HG03354 (cell line): ENCODE results near the gene BHMT2.

ENCODE experiments used
- ATAC-seq: cut with Tn5 transposase; IDR thresholded peaks from one replicate; pipeline ENCODE4 v1.9.1; 2021; ENCODE audit warnings: mild to moderate bottlenecking; ENCODE audit not compliant: unreplicated experiment, poor library complexity, severe bottlenecking

The BHMT2 gene

GRCh38 chr5:79056847-79057246, 12.7 kb upstream of the BHMT2 start:
- no peak for ATAC-seq

DNA sequence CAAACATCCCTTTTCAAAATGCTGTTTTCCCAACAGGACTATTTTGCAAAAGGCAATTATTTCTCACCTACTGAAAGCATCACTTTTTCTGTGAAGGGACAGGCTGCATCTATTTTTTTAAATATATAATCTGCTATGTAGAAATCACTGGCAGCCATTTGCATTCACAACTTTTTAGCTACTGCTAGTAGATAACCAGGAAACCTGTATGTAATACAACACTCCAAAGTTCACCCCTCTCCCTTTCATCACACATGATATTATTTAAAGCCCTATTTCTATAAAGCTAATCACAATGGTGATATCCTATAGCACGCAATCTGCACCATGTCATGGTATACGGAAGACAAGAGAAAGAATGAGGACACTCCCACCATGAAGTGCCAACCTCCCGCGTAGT, 9.9 kb upstream of the BHMT2 start:
- ATAC-seq: no peak

DNA sequence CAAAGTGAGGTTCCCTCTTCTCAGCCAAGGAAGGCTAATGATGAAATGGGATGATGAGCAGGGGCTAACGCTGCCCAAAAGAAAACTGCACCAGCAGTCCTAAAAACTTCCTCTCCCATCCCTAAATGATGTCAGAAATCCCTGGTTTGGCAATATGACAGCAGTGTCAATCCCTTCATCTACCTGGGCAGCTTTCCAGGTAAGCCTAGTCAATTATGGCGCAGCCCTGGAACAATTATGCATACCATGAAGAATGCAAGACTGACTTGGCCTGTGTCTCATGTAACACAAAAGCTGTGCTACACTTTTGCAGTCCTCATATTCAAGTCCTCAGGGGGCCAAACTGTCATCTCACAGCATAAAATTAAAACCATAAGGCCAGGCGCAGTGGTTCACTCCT, 7.1 kb upstream of the BHMT2 start:
- ATAC-seq: no peak

GRCh38 chr5:79070350-79070667, 742 bp downstream of the BHMT2 start:
- no peak for ATAC-seq

GRCh38 chr5:79074641-79075040, 5.1 kb downstream of the BHMT2 start:
- ATAC-seq: no peak

GRCh38 chr5:79075646-79076426, 6.3 kb downstream of the BHMT2 start:
- no peak for ATAC-seq

DNA sequence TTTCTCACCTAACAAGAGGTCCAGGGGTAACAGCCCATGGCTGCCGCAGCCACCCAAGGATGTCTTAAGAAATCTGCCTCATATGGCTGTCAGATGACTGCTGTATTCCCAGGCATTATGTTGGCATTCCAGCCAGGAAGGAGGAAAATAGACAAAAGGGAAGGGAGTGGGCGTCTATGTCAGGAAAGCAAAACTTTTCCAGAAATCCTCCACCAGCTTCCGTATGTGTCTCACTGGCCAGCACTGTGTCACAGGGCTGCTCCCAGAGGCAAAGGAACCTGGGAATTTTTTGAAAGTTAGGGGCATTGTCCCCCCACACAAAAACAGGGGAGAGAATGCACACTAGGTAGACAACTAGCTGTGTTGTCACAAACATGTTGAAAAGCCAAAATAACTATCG, 7.3 kb downstream of the BHMT2 start:
- no peak for ATAC-seq

GRCh38 chr5:79077680-79078365, 8.3 kb downstream of the BHMT2 start:
- no peak for ATAC-seq

- no peak for ATAC-seq
These were observed 11.2 kb downstream of the BHMT2 start for GRCh38 chr5:79080804-79081203.

GRCh38 chr5:79081779-79082178, 12.2 kb downstream of the BHMT2 start:
- no peak for ATAC-seq

GRCh38 chr5:79086116-79086515, 16.5 kb downstream of the BHMT2 start:
- ATAC-seq: no peak

GRCh38 chr5:79088507-79088906, 18.9 kb downstream of the BHMT2 start:
- no peak for ATAC-seq

- ATAC-seq: no peak
These were observed 21.5 kb downstream of the BHMT2 start for GRCh38 chr5:79091064-79091463.

DNA sequence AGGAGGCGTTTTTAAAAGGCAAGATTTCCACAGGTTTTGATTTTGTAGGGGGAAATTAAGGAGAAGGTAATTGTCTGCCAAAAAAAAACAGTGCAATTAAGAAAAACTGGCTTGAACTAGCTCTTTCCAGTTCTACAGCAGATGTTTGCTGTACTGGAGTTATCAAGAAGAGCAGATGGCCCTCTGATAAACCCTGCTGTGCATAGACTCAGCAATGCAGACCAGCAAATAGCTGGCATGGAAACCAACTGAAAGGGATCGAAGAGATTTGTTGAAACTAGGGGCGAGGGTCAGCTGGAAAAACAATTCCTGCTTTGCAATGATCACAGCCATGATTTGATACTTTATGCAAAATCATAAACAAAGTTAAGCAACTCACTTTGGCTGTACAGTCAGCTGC, 24.2 kb downstream of the BHMT2 start:
- ATAC-seq: no peak

DNA sequence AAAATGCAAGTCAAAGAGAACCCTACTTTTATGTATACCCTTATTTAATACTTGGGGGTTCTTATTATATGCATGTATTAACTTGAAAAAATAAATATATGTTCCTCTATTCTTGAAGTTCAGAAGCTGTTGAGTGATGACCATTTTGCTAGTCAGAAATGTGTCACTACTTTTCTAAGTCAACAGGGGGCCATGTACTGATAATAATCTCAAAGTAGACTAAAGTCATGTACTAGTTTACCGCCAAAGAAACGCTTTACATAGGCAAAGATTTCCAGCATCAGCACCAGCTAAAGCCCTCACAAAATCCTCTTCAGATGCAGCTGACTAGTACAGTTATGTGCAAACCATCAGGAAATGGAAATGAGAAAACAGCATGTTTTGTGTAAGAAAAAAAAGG, 36.3 kb downstream of the BHMT2 start:
- no peak for ATAC-seq

DNA sequence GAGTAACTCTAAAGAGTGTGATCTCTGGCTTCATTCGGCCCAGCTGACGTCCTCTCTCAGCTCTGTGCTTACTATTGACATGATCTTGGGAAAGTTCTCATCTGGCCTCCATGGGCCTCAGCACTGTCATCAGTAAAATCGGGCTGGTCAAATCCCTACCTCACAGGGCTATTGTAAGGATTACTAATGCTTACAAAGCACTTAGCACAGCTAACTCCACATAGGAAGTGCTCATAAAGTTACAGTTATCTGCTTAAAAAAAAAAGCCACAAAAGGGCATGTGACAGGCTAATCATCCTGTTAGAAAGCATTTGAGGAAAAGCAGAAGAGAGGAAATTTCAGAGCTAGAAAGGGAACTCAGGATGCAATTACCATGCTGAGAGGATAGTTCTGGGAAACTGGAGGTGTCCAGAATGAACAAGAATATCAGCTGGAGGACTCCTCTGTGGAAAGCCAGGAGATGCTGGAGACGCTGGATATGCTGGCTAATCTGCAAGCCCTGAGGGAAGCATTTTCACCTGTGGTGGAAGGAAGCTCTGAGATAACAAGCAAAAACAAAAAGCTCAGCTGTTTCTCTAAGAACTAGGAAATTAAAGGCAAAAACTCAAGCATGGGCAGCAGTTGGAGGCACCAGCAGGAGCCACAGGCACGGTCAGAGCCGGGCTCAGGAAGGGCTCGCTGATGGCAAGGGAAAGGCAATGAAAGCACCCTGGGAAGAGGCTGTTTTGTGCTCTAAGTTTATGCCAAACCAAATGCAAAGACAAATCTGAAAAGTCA, 37.6 kb downstream of the BHMT2 start:
- no peak for ATAC-seq

DNA sequence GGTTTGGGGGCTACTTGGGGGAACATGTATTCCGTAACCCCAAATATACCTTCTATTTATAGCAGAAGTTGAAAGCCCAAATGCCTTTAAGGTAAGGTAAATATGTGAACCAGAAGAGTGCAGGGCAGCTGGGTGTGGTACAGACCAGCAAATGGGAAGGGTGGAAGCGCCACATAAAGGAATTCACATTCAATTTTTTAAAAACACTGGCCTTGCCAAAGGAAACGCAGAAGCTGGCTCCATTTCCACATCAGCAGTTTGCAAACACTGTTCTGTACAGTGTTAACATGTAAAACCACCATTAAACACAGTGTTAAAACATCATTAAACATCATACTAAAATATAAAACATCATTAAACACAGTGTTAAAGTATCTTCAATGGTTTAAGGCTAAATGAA, 38.5 kb downstream of the BHMT2 start:
- no peak for ATAC-seq

DNA sequence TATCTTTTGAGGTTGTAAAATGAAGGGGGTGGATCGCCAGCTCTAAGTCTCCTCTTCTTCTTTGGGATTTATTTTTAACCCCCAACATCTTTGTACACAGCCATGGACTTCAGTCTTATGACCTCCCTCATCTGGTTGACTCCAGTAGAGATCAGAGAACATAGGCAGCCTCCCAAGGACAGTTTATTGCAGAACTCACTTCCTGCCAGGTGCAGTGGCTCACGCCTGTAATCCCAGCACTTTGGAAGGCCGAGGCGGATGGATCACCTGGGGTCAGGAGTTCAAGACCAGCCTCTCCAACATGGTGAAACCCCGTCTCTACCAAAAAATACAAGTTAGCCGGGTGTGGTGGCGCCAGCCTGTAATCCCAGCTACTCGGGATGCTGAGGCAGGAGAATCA, 39.2 kb downstream of the BHMT2 start:
- ATAC-seq: no peak

- no peak for ATAC-seq
These were observed 40.2 kb downstream of the BHMT2 start for GRCh38 chr5:79109527-79110492.
